Measurements from ENCODE around the gene SPRR2B. TPM values are rescaled to one million over a fixed set of nuclear protein-coding genes. Genes with fewer than 3 reads are reported as not detected.

Gene SPRR2B
- total and polyA plus RNA-seq, 9 of the 15 experiments (the other 6 are each of a cell fraction or from before 2014, with no cell fraction given) = not detected

DNA sequence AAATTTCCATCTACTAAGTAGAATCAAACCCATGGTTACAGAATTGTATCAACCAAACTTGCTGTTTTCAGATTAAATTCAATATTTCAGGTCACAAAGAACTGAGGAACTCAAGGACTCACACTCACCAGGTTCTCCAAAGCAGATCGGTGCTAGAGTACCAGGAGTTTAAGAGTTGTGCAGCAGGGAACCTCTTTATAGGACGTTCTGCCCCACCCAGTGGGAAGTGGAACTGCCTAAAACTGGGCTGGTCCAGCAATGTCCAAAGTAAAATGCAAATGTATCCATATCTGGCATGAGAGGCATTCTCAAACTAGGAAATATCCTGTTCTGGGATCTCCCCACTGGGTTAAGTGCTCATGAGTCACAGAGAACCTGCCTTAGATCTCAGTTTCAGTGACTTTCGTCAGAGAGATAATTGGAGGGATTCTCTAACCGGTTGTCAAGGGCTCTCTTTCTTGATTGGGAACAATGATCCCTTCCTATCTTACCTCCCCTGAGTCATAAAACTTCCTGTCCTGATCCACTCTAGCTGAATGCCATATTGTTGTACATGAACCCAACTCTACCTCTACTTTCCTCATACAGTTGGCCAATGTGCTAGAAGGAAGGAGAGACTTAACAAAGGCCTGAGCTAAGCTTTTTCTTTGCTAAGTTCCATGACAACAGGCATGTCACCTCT lies 30.3 kb downstream of the SPRR2B start, which contains the start of gene SPRR2D (continued):
- no peak for TF ChIP-seq FOXJ2 (tag; IDR thresholded peaks at IDR 0.05)
- no peak for TF ChIP-seq HDAC1 (IDR thresholded peaks at IDR 0.05)
- TF ChIP-seq, protein P1, sequence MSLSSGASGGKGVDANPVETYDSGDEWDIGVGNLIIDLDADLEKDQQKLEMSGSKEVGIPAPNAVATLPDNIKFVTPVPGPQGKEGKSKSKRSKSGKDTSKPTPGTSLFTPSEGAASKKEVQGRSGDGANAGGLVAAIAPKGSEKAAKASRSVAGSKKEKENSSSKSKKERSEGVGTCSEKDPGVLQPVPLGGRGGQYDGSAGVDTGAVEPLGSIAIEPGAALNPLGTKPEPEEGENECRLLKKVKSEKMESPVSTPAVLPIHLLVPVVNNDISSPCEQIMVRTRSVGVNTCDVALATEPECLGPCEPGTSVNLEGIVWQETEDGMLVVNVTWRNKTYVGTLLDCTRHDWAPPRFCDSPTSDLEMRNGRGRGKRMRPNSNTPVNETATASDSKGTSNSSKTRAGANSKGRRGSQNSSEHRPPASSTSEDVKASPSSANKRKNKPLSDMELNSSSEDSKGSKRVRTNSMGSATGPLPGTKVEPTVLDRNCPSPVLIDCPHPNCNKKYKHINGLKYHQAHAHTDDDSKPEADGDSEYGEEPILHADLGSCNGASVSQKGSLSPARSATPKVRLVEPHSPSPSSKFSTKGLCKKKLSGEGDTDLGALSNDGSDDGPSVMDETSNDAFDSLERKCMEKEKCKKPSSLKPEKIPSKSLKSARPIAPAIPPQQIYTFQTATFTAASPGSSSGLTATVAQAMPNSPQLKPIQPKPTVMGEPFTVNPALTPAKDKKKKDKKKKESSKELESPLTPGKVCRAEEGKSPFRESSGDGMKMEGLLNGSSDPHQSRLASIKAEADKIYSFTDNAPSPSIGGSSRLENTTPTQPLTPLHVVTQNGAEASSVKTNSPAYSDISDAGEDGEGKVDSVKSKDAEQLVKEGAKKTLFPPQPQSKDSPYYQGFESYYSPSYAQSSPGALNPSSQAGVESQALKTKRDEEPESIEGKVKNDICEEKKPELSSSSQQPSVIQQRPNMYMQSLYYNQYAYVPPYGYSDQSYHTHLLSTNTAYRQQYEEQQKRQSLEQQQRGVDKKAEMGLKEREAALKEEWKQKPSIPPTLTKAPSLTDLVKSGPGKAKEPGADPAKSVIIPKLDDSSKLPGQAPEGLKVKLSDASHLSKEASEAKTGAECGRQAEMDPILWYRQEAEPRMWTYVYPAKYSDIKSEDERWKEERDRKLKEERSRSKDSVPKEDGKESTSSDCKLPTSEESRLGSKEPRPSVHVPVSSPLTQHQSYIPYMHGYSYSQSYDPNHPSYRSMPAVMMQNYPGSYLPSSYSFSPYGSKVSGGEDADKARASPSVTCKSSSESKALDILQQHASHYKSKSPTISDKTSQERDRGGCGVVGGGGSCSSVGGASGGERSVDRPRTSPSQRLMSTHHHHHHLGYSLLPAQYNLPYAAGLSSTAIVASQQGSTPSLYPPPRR (CRISPR knock-in tag; IDR thresholded peaks at IDR 0.05; ENCODE audit: borderline replicate concordance) = no peak
- TF ChIP-seq GTF2A2 (tag; IDR thresholded peaks at IDR 0.05) = no peak
- TF ChIP-seq, protein P2, sequence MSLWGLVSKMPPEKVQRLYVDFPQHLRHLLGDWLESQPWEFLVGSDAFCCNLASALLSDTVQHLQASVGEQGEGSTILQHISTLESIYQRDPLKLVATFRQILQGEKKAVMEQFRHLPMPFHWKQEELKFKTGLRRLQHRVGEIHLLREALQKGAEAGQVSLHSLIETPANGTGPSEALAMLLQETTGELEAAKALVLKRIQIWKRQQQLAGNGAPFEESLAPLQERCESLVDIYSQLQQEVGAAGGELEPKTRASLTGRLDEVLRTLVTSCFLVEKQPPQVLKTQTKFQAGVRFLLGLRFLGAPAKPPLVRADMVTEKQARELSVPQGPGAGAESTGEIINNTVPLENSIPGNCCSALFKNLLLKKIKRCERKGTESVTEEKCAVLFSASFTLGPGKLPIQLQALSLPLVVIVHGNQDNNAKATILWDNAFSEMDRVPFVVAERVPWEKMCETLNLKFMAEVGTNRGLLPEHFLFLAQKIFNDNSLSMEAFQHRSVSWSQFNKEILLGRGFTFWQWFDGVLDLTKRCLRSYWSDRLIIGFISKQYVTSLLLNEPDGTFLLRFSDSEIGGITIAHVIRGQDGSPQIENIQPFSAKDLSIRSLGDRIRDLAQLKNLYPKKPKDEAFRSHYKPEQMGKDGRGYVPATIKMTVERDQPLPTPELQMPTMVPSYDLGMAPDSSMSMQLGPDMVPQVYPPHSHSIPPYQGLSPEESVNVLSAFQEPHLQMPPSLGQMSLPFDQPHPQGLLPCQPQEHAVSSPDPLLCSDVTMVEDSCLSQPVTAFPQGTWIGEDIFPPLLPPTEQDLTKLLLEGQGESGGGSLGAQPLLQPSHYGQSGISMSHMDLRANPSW (CRISPR knock-in tag; IDR thresholded peaks at IDR 0.05) = no peak
- no peak for TF ChIP-seq PYGO2 (tag; IDR thresholded peaks at IDR 0.05)
- TF ChIP-seq, protein P3, sequence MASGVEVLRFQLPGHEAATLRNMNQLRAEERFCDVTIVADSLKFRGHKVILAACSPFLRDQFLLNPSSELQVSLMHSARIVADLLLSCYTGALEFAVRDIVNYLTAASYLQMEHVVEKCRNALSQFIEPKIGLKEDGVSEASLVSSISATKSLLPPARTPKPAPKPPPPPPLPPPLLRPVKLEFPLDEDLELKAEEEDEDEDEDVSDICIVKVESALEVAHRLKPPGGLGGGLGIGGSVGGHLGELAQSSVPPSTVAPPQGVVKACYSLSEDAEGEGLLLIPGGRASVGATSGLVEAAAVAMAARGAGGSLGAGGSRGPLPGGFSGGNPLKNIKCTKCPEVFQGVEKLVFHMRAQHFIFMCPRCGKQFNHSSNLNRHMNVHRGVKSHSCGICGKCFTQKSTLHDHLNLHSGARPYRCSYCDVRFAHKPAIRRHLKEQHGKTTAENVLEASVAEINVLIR (CRISPR knock-in tag; IDR thresholded peaks at IDR 0.05) = no peak
- no peak for TF ChIP-seq SMAD2 (IDR thresholded peaks at IDR 0.05; ENCODE audit: low read depth, low read length)
- TF ChIP-seq, protein P4, sequence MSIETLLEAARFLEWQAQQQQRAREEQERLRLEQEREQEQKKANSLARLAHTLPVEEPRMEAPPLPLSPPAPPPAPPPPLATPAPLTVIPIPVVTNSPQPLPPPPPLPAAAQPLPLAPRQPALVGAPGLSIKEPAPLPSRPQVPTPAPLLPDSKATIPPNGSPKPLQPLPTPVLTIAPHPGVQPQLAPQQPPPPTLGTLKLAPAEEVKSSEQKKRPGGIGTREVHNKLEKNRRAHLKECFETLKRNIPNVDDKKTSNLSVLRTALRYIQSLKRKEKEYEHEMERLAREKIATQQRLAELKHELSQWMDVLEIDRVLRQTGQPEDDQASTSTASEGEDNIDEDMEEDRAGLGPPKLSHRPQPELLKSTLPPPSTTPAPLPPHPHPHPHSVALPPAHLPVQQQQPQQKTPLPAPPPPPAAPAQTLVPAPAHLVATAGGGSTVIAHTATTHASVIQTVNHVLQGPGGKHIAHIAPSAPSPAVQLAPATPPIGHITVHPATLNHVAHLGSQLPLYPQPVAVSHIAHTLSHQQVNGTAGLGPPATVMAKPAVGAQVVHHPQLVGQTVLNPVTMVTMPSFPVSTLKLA (conservative IDR thresholded peaks at IDR 0.05) = no peak
- TF ChIP-seq, protein P5, sequence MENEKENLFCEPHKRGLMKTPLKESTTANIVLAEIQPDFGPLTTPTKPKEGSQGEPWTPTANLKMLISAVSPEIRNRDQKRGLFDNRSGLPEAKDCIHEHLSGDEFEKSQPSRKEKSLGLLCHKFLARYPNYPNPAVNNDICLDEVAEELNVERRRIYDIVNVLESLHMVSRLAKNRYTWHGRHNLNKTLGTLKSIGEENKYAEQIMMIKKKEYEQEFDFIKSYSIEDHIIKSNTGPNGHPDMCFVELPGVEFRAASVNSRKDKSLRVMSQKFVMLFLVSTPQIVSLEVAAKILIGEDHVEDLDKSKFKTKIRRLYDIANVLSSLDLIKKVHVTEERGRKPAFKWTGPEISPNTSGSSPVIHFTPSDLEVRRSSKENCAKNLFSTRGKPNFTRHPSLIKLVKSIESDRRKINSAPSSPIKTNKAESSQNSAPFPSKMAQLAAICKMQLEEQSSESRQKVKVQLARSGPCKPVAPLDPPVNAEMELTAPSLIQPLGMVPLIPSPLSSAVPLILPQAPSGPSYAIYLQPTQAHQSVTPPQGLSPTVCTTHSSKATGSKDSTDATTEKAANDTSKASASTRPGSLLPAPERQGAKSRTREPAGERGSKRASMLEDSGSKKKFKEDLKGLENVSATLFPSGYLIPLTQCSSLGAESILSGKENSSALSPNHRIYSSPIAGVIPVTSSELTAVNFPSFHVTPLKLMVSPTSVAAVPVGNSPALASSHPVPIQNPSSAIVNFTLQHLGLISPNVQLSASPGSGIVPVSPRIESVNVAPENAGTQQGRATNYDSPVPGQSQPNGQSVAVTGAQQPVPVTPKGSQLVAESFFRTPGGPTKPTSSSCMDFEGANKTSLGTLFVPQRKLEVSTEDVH (IDR thresholded peaks at IDR 0.05; ENCODE audit: low read depth, partially characterized antibody) = no peak
- no peak for TF ChIP-seq SREBF2 (CRISPR knock-in tag; IDR thresholded peaks at IDR 0.05)
- TF ChIP-seq RFX5 (IDR thresholded peaks at IDR 0.05; ENCODE audit: low read depth, low read length) = no peak
- no peak for TF ChIP-seq ZNF780A (CRISPR knock-in tag; IDR thresholded peaks at IDR 0.05)
- no peak for TF ChIP-seq ZNF586 (CRISPR knock-in tag; conservative IDR thresholded peaks at IDR 0.05)
